NCI-H146 treated with DMSO at 0.1 percent for 48 hours (cell line): Measurements from ENCODE around the gene NAALADL2.

Experiments
- DNase-seq: peaks from one replicate; lab custom pipeline; 2025; ENCODE audit not compliant: unreplicated experiment; lab: John Stamatoyannopoulos, UW

NAALADL2 gene

GRCh38 chr3:175193815-175194518 lies 334.8 kb downstream of the NAALADL2 start:
- no peak for DNase-seq

- no peak for DNase-seq
These were observed 340.1 kb downstream of the NAALADL2 start for GRCh38 chr3:175198991-175199783.

GRCh38 chr3:175199961-175200360 lies 340.8 kb downstream of the NAALADL2 start:
- DNase-seq = no peak

- DNase-seq = no peak
These were observed 341.4 kb downstream of the NAALADL2 start for GRCh38 chr3:175200391-175201095.

- no peak for DNase-seq
These were observed 348.2 kb downstream of the NAALADL2 start for GRCh38 chr3:175207361-175207760.

- no peak for DNase-seq
These were observed 349.2 kb downstream of the NAALADL2 start for GRCh38 chr3:175208326-175208725.

- DNase-seq = no peak
These were observed 352.3 kb downstream of the NAALADL2 start for GRCh38 chr3:175211466-175211865.

GRCh38 chr3:175212896-175213295 lies 353.8 kb downstream of the NAALADL2 start:
- DNase-seq = no peak

- DNase-seq = no peak
These were observed 355.1 kb downstream of the NAALADL2 start for GRCh38 chr3:175214216-175214615.

GRCh38 chr3:175215833-175216232 lies 356.7 kb downstream of the NAALADL2 start:
- no peak for DNase-seq

GRCh38 chr3:175222356-175222755 lies 363.2 kb downstream of the NAALADL2 start:
- DNase-seq = no peak

- DNase-seq = peak; percentile 98
These were observed 364.9 kb downstream of the NAALADL2 start for GRCh38 chr3:175224051-175224450.

- no peak for DNase-seq
These were observed 367.3 kb downstream of the NAALADL2 start for GRCh38 chr3:175226444-175226843.

GRCh38 chr3:175227126-175227525 lies 368.0 kb downstream of the NAALADL2 start:
- DNase-seq = no peak

GRCh38 chr3:175233957-175234940 lies 375.1 kb downstream of the NAALADL2 start:
- DNase-seq = no peak

GRCh38 chr3:175238801-175239200 lies 379.7 kb downstream of the NAALADL2 start:
- DNase-seq = no peak

GRCh38 chr3:175240921-175241320 lies 381.8 kb downstream of the NAALADL2 start:
- DNase-seq = no peak

GRCh38 chr3:175242243-175242642 lies 383.1 kb downstream of the NAALADL2 start:
- no peak for DNase-seq

GRCh38 chr3:175246234-175246633 lies 387.1 kb downstream of the NAALADL2 start:
- no peak for DNase-seq

GRCh38 chr3:175246766-175247165 lies 387.6 kb downstream of the NAALADL2 start:
- no peak for DNase-seq

GRCh38 chr3:175247629-175248028 lies 388.5 kb downstream of the NAALADL2 start:
- no peak for DNase-seq
